Stimulated activated CD4-positive, alpha-beta T cell treated with anti-CD3 and anti-CD28 coated beads, Interleukin-1b, Interleukin-23, amount 100 ng/mL, for 1 hour (primary cell): ENCODE results near the gene CNN1.

Source experiments
- DNase-seq, 2 donors: peaks; one replicate each; pipeline ENCODE4 v3.0.0-alpha.2; 2020; ENCODE audit warnings: low read depth in 2 of 2

CNN1 gene

GRCh38 chr19:11538232-11539036 lies at the start of gene CNN1:
Gene CNN1, plus strand, starts transcription at chr19:11538851. Its CDS starts 77 bp downstream, at chr19:11538928.
- DNase-seq: no peak

- no peak for DNase-seq
These were observed 49.3 kb upstream of the CNN1 start for GRCh38 chr19:11489378-11489777.

- no peak for DNase-seq
These were observed 43.9 kb upstream of the CNN1 start for GRCh38 chr19:11494634-11495285.

- no peak for DNase-seq
These were observed 43.2 kb upstream of the CNN1 start for GRCh38 chr19:11495481-11495880.

GRCh38 chr19:11495885-11496284 lies 42.8 kb upstream of the CNN1 start:
- DNase-seq: no peak

GRCh38 chr19:11496391-11497163 lies 42.1 kb upstream of the CNN1 start:
- DNase-seq: peak in 1 of 2 donors; percentile 37

- no peak for DNase-seq
These were observed 39.4 kb upstream of the CNN1 start for GRCh38 chr19:11499220-11499726.

- DNase-seq: no peak
These were observed 38.7 kb upstream of the CNN1 start for GRCh38 chr19:11499890-11500420.

GRCh38 chr19:11504502-11505031 lies 34.1 kb upstream of the CNN1 start:
- DNase-seq: no peak

- peak; percentile 90 to 94 for DNase-seq
These were observed 33.6 kb upstream of the CNN1 start for GRCh38 chr19:11505032-11505503.

- peak; percentile 87 to 88 for DNase-seq
These were observed 33.0 kb upstream of the CNN1 start, which contains the start of gene ZNF653 for GRCh38 chr19:11505504-11506100. Gene ZNF653, minus strand, starts transcription at chr19:11505839. Its CDS starts 53 bp downstream, at chr19:11505786.

- DNase-seq: no peak
These were observed 32.5 kb upstream of the CNN1 start for GRCh38 chr19:11506101-11506555.

- DNase-seq: no peak
These were observed 31.7 kb upstream of the CNN1 start for GRCh38 chr19:11506967-11507366.

- no peak for DNase-seq
These were observed 31.1 kb upstream of the CNN1 start for GRCh38 chr19:11507370-11508078.

GRCh38 chr19:11510444-11510843 lies 28.2 kb upstream of the CNN1 start:
- DNase-seq: no peak

GRCh38 chr19:11513946-11514345 lies 24.7 kb upstream of the CNN1 start:
- DNase-seq: no peak

GRCh38 chr19:11519138-11519537 lies 19.5 kb upstream of the CNN1 start:
- DNase-seq: no peak

- peak; percentile 76 to 83 for DNase-seq
These were observed 9.9 kb upstream of the CNN1 start, which contains the start of gene ECSIT for GRCh38 chr19:11528551-11529341. Gene ECSIT, minus strand, starts transcription at chr19:11529134. Its CDS starts 9,964 bp downstream, at chr19:11519170.

GRCh38 chr19:11530432-11530831 lies 8.2 kb upstream of the CNN1 start:
- no peak for DNase-seq
